ENCODE data around the gene EPS8.
A peak's percentile ranks its signal among the peaks of the same experiment; 100 is the strongest.

Gene EPS8

GRCh38 chr12:15794836-15795235, 5.6 kb upstream of the EPS8 start:
- no peak overlapping the region for H3K27ac ChIP-seq
- TF ChIP-seq CTCF (conservative IDR thresholded peaks at IDR 0.05) = no peak

GRCh38 chr12:15794196-15794595, 5.0 kb upstream of the EPS8 start:
- TF ChIP-seq CTCF (conservative IDR thresholded peaks at IDR 0.05) = no peak
- no peak overlapping the region for H3K27ac ChIP-seq

GRCh38 chr12:15788233-15789219, 662 bp downstream of the EPS8 start:
- TF ChIP-seq CTCF (conservative IDR thresholded peaks at IDR 0.05) = no peak
- H3K27ac ChIP-seq = peak overlapping the region; percentile 90

- peak overlapping the region; percentile 90 for H3K27ac ChIP-seq
- TF ChIP-seq CTCF (conservative IDR thresholded peaks at IDR 0.05) = no peak
These were observed 1.4 kb downstream of the EPS8 start for GRCh38 chr12:15787778-15788177.

- TF ChIP-seq CTCF (conservative IDR thresholded peaks at IDR 0.05) = no peak
- no peak overlapping the region for H3K27ac ChIP-seq
These were observed 2.4 kb downstream of the EPS8 start for GRCh38 chr12:15786772-15787171.

DNA sequence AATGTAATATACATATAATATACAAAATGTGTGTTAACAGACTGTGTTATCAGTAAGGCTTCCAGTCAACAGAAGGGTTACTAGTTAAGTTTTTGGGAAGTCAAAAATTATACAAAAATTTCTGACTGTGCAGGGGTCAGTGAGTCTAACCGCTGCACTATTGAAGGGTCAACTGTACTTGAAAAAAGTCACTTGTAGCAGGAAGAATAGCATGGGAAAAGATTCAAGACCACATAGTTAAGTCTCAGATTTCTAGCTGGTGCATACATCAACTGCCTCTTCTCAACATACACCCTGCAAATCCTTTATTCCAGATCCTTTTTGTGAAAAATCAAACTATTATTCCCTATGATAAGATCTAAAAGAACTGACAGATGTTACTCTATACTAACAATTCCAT, 5.9 kb downstream of the EPS8 start:
- no peak for TF ChIP-seq CTCF (conservative IDR thresholded peaks at IDR 0.05)
- H3K27ac ChIP-seq = no peak overlapping the region

DNA sequence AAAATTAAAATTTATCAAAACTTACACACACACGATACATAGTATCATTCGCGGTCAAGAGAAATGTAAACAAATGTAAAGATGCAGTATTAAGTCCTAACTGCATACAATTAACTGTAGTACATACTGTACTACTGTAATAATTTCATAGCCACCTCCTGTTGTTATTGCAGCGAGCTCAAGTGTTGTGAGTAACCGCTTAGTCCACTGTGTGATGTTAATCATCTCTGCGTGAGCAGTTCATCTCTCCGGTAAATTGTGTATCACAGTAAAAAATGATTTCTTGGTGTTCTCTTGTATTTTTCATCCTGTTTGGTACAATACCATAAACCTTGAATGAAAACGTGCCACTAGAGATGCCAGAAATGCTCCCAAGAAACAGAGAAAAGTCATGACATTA, 6.5 kb downstream of the EPS8 start:
- H3K27ac ChIP-seq = no peak overlapping the region
- no peak for TF ChIP-seq CTCF (conservative IDR thresholded peaks at IDR 0.05)
